ENCODE results near the gene DUSP16.
"Not testable (repeated sequence)": the region's sequence is repeated elsewhere in the genome, so short reads cannot be mapped to it uniquely, and the experiment has no call there.

DUSP16 gene, protein sequence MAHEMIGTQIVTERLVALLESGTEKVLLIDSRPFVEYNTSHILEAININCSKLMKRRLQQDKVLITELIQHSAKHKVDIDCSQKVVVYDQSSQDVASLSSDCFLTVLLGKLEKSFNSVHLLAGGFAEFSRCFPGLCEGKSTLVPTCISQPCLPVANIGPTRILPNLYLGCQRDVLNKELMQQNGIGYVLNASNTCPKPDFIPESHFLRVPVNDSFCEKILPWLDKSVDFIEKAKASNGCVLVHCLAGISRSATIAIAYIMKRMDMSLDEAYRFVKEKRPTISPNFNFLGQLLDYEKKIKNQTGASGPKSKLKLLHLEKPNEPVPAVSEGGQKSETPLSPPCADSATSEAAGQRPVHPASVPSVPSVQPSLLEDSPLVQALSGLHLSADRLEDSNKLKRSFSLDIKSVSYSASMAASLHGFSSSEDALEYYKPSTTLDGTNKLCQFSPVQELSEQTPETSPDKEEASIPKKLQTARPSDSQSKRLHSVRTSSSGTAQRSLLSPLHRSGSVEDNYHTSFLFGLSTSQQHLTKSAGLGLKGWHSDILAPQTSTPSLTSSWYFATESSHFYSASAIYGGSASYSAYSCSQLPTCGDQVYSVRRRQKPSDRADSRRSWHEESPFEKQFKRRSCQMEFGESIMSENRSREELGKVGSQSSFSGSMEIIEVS

DNA sequence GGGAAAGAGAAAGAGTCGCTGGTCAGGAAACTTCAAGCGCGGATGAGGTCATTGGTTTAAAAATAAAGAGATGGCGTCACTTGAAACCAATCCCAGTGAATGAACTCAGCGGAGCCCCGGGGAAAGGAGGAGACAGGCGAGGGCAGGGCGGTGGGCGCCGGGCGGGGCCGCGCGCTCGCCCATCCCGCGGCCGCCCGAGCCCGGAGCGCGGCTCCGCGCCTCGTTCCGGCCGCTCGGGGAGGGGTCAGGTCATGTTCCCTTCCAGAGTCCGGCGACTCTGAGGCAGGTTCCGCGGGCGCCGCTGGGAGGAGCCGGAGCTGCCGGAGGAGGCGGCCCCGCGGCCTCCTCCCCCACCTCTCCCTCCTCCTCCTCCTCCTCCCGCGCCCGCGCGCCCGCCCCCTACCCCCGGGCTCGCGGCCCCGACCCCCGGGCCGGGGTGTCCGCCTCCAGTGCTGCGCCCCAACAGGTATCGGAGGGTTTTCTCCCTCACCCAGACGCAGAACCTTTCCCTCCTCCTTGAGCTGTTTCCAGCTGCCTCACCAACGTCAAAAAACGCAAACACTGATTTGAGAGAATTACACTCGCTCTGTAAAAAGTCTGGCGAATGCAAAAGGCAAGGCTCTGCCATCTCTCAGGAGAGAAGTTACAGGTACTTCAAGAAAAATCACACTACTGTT lies at the start of gene DUSP16:
Gene DUSP16 (minus strand): TSS at position 279 of the 677 bp plus-strand sequence. CDS start 41,765 bp downstream, outside the sequence.
- DNase-seq, result peak; percentile 62

DNA sequence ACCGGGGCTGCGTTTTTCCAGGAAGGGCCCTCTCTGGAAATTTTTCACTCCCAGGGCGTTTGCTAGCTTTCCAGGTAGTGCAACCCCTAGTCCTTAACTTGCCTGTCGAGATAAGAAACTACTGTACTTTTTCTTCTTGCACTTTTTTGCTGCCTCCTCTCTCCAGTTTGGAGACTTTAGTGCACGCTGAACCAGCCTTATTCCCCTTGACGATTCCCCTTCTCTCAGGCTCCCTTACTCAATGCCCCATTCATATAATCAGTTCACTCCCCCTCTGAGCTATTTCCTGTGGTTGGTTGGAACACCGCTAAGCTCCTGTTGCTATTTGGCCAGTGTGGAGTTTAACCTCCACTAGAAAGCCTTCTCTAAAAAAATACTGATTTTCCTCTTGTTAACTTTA lies 49.7 kb upstream of the DUSP16 start:
- no peak for DNase-seq

DNA sequence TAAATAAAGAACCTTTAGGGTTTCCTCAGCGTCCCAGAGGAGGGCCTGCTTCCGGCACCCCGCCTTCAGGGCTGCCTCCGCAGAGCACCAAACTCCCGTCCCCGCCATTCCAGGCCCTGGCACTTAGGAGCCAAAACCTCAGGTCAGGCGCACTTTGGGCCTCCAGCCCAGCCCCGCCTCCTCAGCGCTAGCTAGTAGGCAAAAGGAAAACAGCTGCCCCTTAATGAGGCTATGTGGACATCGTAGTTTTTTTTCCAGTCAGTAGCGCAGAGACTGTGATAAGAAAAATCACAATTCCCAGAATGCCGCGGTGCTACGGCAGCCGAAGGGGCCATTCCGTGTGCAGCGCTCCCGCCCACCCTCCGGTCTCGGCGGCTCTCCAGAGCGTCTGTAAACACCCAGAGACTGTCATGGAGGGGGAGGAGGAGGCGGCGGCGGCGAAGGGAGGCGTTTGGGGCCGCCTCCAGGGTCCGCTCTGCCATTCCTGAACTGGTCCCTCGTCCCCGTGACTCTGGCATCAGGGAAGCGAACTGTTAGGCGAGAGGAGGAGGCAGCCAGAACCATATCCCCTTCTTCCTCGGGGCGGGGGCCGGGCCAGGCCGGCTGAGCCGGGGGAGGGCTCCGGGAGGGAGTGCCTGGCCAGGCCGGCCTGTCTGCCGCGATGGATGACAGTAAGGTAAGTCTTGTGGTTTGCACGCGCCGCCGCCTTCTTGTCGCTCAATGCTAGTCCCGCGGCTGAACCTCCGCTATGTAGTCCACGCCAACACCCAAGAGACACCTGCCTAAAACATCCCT lies 49.0 kb upstream of the DUSP16 start, which contains the start of gene CREBL2:
Gene CREBL2 (plus strand): TSS at position 365 of the 795 bp plus-strand sequence. CDS start 297 bp downstream, at position 662.
- DNase-seq, result peak; percentile 78

DNA sequence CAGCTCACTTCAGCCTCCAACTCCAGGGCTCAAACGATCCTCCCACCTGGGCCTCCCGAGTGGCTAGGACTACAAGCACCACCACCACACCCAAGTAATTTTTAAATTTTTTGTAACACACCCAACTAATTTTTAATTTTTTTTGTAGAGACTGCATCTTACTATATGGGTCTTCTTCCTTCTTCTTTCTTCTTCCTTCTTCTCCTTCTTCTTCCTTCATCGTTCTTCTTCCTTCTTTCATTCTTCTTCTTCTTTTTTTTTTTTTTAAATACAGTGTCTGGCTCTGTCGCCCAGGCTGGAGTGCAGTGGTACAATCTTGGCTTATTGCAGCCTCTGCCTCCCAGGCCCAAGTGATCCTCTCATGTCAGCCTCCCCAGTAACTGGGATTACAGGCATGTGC lies 48.0 kb upstream of the DUSP16 start:
- no peak for DNase-seq

DNA sequence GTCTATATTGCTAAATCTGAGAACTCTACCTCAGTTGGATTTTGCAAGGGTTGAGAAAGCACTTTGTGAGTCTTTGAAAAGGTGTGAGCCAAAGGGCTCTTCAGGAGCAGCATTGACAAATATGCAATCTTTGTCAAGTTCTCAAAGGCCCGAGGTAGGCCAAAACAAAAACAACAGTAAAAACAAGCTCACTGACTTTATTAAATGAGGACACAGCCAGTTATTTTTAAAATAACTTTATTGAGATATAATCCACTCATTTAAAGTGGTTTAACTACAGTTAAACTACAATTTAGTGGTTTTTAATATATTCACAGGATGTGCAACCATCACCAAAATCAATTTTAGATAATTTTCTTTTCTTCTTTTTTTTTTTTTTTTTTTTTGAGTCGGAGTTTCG lies 47.0 kb upstream of the DUSP16 start:
- no peak for DNase-seq

DNA sequence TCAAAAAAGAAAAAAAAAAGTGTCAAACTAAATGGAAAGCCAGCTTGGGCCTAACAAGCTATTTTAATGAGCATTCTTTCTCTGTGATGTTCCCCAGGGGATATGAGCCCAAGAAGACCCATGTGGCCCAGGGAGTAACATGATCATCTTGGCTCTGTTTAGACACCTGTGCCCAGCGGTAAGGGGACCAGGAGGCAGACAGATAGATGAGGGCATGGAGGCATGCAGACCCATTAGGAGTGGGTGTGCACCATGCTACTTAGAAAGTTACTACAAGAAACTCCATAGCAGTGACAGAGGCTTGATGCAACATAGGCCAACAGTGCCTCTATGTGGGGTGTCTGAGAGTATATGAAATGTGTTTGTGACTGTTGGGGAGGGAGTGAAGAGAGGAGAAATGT lies 45.9 kb upstream of the DUSP16 start:
- no peak for DNase-seq

DNA sequence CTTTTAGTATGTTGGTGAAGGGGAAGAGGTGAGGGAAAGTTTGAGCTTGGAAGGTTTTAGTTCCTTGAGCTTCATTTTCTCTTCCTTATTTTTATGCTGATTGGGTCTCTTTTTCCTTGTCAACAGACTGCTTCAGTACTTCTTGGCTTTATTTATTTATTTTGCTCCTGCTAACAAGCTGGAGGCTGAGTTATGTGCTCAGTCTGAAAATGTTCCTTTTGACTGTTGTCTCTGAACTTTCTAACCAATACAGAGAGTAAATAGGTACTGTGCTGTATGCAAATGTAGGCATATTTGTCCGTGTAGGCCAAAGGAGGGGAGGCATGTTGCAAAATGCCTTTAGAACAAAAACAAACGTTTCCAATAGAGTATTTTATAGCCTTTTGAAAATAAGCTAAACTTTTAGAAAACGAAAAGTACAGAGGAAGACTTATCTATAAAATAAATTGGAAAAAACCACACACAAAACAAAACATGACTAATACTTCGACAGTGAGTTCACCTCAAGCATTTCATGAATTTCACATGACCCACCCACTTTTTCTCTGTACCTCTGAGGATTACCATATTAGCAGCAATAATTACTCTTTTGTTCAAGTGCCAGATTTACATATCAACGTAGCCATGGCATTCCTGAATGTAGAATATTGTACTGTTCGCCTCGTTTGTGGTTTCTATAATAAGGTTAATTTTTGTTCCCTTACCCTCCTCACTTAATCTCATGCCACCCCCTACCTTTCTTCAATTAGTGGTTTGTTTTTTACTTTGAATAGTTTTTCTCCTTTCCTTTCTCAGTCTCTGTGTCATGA lies 44.3 kb upstream of the DUSP16 start:
- no peak for DNase-seq

DNA sequence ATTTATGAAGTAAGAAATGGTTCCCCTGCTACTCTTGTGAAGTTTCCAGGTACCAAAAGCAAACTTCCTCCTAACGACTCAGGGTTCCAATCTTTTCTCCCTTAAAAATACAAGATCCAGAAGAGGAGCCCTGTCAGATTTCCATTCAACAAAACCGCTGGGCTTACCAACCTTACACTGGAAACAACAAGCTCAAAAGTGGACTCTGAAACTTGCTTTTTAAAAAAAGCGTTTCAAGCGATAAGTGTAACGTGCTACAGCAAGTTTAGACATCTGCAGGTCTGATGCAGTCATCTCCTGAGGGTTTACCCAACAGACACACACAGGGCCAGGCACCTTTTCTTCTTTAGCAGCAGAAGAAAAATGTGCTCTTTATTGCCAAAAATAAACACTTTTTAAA lies 42.1 kb upstream of the DUSP16 start:
- DNase-seq, result no peak

DNA sequence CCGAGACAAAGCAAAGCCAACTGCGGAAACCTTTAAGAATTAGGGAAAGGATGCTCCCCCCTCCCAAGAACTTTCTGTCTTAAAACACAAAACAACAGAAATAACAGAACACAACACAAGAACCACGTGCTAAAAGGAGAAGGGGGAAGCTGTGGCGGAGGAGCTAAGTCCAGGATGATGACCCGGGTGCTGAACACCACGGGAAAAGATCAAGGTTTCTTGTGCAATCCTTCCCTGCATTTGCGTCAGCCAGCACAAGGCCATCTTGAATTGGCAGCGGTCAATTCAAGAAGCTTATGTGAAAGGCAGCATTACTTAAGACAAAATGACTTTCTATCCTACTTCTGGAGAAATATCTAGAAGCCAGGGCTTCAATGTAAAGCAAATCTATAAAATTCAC lies 38.0 kb upstream of the DUSP16 start:
- DNase-seq, result no peak

DNA sequence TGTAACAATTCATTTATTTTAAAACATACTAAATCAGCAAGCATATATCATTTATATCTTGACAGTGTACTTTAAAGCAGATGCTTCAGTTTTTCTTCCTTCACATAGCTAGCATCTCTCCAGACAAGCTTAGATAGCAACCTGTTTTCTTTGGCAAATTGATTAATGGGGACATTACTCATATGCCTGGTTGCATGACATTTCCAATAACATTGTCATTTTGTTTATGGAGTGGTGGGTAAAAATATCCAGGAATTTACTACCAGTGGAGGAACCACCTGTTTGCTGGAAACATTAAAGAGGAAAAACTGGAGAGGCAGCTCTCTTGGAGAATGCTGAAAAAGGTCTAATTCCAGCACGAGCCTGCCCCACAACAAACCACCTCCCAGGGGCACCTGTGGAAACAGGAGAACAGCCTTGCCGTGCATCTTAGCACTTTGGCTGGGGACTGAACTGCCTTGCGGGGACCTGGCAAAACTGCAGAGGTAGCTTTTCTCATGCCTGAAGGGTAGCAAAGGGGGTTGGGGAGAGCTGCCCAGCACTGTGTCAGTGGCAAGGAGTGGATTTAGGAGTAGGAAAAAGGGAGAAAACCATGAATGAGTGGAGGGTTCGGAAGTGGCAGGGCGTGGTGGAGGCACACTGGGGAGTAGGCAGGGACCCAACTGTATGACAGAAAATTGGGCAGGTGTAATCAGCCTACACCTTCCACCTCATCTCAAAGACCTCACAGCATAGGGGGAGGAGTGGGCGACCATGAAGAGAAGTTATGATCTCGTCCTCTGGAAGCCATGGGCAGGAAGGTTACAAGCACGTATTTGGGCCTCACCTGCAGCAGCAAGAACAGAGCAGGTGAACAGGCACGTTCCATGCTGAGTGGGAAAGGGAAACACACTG lies 37.3 kb upstream of the DUSP16 start:
- DNase-seq, result no peak

DNA sequence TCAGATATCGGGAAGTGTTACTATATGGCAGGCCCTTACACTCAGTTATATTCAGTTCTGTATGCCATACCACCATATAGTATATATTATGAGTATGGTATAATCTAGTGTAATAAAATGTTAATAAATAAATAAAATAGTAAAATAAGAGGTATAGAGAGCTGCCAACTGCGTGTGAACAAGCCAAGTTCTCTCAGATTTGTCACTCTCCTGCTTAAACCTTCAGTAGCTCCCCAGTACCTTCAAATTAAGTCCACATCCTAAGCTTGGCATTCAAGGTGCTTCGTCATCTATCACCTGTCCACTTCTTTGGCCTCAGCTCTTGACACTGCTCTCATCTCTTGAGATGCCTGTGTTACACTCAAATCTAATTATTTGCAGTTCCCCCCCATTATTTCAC lies 36.2 kb upstream of the DUSP16 start:
- no peak for DNase-seq

DNA sequence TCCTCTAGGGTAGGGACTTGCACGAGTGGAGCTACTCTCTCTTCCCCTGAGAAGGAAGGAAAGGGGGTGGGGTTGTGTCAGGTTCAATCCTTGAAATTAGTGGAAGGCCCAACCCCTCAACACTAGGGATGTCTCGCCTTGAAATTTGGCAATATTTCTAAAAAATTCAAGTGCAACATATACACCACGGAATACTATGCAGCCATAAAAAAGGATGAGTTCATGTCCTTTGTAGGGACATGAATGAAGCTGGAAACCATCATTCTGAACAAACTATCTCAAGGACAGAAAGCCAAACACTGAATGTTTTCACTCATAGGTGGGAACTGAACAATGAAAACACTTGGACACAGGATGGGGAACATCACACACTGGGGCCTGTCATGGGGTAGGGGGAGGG lies 33.9 kb upstream of the DUSP16 start:
- not testable (repeated sequence) for DNase-seq

DNA sequence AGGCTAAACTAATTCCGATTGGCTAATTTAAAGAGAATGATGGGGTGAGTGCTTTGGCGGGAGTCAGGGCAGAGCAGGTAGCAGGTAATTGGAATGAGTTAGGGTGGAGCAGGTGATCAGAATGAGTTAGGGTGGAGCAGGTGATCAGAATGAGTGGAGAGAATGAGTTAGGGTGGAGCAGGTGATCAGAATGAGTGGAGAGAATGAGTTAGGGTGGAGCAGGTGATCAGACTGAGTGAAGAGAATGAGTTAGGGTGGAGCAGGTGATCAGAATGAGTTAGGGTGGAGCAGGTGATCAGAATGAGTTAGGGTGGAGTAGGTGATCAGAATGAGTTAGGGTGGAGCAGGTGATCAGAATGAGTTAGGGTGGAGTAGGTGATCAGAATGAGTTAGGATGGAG lies 33.3 kb upstream of the DUSP16 start:
- DNase-seq, result not testable (repeated sequence)

DNA sequence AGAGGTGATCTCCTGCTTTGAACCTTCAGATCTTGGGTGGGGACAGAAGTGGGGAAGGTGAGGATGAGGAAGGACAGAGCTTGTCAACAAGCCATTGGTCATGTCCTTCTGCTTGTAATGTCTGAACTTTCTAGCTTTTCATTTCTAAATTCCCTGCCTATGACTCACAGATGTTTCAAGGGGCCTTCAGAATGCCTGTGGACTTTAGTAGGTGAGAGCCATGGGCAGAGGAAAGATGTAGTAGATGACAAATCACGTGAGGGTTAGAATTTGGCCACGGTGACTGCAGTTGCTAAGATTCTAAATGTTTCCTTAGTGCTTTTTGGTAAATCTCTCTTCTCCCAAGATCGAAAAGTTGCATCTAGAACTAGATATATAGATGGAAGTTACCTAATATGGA lies 30.3 kb upstream of the DUSP16 start:
- no peak for DNase-seq

DNA sequence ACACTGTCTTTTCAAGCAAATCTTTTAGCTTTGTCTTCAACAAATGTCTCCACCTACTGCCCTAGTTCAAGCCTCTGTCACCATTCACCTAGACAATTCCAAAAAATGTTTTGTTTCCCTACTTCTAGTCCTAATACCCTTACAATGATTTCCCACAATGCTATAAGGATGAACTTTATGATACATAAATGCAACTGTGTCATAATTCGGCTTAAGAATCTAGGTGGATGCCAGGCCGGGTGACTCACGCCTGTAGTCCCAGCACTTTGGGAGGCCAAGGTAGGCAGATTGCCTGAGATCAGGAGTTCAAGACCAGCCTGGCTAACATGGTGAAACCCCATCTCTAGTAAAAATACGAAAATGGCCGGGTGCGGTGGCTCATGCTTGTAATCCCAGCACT lies 28.3 kb upstream of the DUSP16 start:
- DNase-seq, result no peak

DNA sequence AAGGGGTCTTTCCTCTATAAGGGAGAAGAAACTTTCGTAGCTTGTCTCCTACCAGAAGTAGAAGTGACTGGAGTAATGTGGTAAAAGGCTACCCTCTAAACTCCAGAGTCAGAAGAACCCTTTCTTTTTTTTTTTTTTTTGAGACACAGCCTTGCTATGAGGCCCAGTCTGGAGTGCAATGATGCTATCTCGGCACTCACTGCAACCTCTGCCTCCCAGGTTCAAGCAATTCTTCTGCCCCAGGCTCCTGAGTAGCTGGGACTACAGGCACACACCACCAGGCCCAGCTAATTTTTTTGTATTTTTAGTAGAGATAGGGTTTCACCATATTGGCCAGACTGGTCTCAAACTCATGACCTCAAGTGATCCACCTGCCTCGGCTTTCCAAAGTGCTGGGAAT lies 25.8 kb upstream of the DUSP16 start:
- DNase-seq, result not testable (repeated sequence)

DNA sequence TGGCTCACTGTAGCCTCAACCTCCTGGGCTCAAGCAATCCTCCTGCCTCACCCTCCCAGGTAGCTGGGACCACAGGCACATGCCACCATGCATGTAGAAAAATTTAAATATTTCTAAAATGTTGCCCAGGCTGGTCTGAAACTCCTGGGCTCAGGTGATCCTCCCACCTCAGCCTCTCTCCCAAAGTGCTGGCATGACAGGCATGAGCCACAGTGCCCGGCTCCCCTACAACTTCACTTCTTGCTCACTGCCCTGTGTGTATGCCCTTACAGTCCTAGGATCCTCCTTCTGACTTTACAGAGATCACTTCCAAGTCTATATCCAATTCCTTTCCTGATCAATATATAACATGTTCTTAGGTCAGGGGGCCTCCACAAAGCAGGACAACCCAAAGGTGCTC lies 25.2 kb upstream of the DUSP16 start:
- no peak for DNase-seq

DNA sequence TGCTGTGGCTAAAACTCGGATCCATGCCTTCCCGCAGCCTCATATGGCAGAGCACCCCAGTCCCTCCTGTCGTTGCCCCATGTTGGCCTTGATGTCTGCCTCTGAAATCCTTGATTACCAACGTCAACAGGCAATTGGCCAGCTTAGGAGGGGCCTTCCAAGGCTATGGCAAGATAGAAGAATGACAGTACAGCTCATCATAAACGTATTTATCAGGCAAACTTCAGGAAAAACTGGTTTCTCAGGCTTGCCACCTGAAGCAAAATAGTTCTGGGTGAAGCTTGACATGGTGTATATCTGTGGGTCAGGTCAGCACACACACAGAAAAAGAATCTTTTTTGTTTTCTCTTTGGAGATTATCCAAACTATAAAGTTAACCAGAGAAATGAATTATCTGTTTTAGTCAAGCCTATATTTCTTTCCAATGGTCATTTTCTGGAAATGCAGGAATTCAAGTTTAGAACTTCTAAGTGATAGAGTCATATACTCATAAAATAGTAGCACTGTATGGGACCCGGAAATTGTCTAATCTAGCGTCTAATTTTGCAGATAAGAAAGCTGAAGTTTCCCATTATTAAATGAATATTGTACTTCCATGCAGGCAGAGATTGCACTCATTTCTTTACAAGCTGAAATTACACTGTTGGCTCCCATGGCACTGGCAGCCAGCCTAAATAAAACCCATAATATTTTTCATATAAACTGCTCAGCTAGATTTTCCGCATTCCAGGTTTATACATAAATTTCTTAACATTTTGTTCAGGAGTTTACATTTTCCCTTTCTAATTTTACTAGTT lies 24.4 kb upstream of the DUSP16 start:
- no peak for DNase-seq

DNA sequence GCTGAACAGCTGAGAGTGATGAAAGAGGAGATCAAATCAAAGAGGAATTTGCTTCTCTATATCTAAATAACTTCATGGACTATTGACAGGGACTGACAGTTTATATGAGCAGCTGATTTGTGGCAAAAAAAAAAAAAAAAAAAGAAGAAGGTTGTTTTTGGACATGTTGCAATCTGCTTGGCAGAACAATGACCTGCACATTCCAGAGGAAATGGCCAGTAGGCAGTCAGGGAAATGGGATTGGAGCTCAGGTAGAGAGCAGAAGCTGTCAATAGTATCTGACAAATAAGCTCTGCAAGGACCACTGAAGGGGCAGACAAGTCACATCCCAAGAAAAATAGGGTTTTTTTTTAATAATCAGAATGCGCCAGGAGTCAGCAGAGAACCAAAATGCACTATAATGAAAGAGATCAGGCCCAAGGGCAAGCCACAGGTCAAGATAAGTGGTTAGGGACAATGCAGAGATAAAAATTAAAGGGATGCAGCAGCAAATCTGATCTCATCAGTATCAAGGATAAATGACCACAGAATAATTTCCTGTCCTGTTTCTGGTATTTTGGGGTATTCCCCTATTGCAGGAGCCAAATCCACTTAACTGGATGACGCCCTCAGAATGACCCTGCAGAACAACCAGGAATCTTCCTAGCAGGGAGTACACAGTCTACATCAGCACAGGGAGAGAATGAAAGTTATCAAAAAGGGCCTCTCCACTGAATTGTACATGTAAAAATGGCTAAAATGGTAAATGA lies 22.6 kb upstream of the DUSP16 start:
- DNase-seq, result no peak

Data from activated gamma-delta T cell treated with Interleukin-2 at 50 U/mL for 16 hours (primary cell).